Measurements from ENCODE around the gene MRFAP1L1.
A peak's percentile ranks its signal among the peaks of the same experiment; 100 is the strongest.

MRFAP1L1 gene

GRCh38 chr4:6716018-6716911, 6.6 kb upstream of the MRFAP1L1 start, which contains the start of gene BLOC1S4:
Gene BLOC1S4, plus strand, starts transcription at chr4:6716174. Its CDS starts 36 bp downstream, at chr4:6716210.
- peaks cover 0 to 6% of the 10 kb centered on the region in 2 donors for H3K36me3 ChIP-seq (replicated peaks in 1 of 2; ENCODE audit: control insufficient read depth in 2 of 2, insufficient read depth in 2 of 2, low read length in 2 of 2)
- H2AK5ac ChIP-seq (ENCODE audit: low read depth, low read length): peak within 1 kb of the TSS; percentile 88
- H3K79me1 ChIP-seq (ENCODE audit: low read depth, low read length): peaks cover 7% of the 10 kb centered on the region
- peaks cover 0 to 2% (median 0%) of the 10 kb centered on the region in 3 experiments for H3K27me3 ChIP-seq (ENCODE audit: control insufficient read depth in 3 of 3, insufficient read depth in 3 of 3, low read depth in 1 of 3, low read length in 3 of 3)
- H3K4ac ChIP-seq (ENCODE audit: low read length): peak within 1 kb of the TSS; percentile 94
- H4K91ac ChIP-seq (ENCODE audit: low read depth, low read length, poor library complexity): peak within 1 kb of the TSS; percentile 88
- peak within 1 kb of the TSS; percentile 99 for H3K9ac ChIP-seq (ENCODE audit: low read depth, low read length, poor library complexity)
- peaks cover 0 to 6% of the 10 kb centered on the region in 2 donors for H3K4me1 ChIP-seq (ENCODE audit: control insufficient read depth in 2 of 2, insufficient read depth in 1 of 2, low read depth in 1 of 2, low read length in 2 of 2)
- peak within 1 kb of the TSS; percentile 86 to 99 for H3K4me3 ChIP-seq (ENCODE audit: low read length in 2 of 2)
- no peak within 1 kb of the TSS for H2BK12ac ChIP-seq (ENCODE audit: low read length)
- whole genome bisulfite sequencing, 2 donors (ENCODE audit: extremely low coverage in 2 of 2, insufficient read length in 2 of 2, insufficient replicate concordance in 1 of 2): no CpG with 5 or more reads among the region's 109 CpGs
- no peak within 1 kb of the TSS for H4K8ac ChIP-seq (ENCODE audit: low read depth, low read length)
- peak within 1 kb of the TSS; percentile 88 for H2BK15ac ChIP-seq (ENCODE audit: low read length)
- H3K4me2 ChIP-seq (ENCODE audit: insufficient read depth, low read length, poor library complexity, severe bottlenecking): peak within 1 kb of the TSS; percentile 97
- peak; percentile 93 for DNase-seq (ENCODE audit: low spot score)
- peak within 1 kb of the TSS; percentile 88 for H2AFZ ChIP-seq (ENCODE audit: low read length)
- H3K23ac ChIP-seq (ENCODE audit: low read depth, low read length, poor library complexity): peak within 1 kb of the TSS; percentile 98
- H2BK5ac ChIP-seq (ENCODE audit: low read length): peak within 1 kb of the TSS; percentile 91
- peak within 1 kb of the TSS; percentile 24 for H3K27ac ChIP-seq (replicated peaks; ENCODE audit: low read length)
- H3K14ac ChIP-seq (ENCODE audit: low read length): peak within 1 kb of the TSS; percentile 99
- H2BK120ac ChIP-seq (ENCODE audit: low read depth, low read length): no peak within 1 kb of the TSS
- peaks cover 1% of the 10 kb centered on the region in 2 donors for H3K9me3 ChIP-seq (replicated peaks in 1 of 2; ENCODE audit: control insufficient read depth in 2 of 2, insufficient read depth in 1 of 2, low read depth in 1 of 2, low read length in 2 of 2)
- H3K18ac ChIP-seq (ENCODE audit: low read length): peak within 1 kb of the TSS; percentile 94

GRCh38 chr4:6715704-6716017, 6.0 kb upstream of the MRFAP1L1 start:
- H2AFZ ChIP-seq (ENCODE audit: low read length): peak overlapping the region; percentile 88
- peaks cover 1 to 4% of the 10 kb centered on the region in 2 donors for H3K9me3 ChIP-seq (replicated peaks in 1 of 2; ENCODE audit: control insufficient read depth in 2 of 2, insufficient read depth in 1 of 2, low read depth in 1 of 2, low read length in 2 of 2)
- no peak overlapping the region for H3K4ac ChIP-seq (ENCODE audit: low read length)
- H4K91ac ChIP-seq (ENCODE audit: low read depth, low read length, poor library complexity): no peak overlapping the region
- H3K14ac ChIP-seq (ENCODE audit: low read length): no peak overlapping the region
- H2BK5ac ChIP-seq (ENCODE audit: low read length): no peak overlapping the region
- H3K4me1 ChIP-seq (ENCODE audit: control insufficient read depth in 2 of 2, insufficient read depth in 1 of 2, low read depth in 1 of 2, low read length in 2 of 2): peaks cover 0 to 4% of the 10 kb centered on the region in 2 donors
- H3K4me3 ChIP-seq (ENCODE audit: low read length in 2 of 2): peak overlapping the region in 1 of 2 donors; percentile 86
- H2BK15ac ChIP-seq (ENCODE audit: low read length): no peak overlapping the region
- H3K36me3 ChIP-seq (replicated peaks in 1 of 2; ENCODE audit: control insufficient read depth in 2 of 2, insufficient read depth in 2 of 2, low read length in 2 of 2): peaks cover 0 to 6% of the 10 kb centered on the region in 2 donors
- whole genome bisulfite sequencing, 2 donors (ENCODE audit: extremely low coverage in 2 of 2, insufficient read length in 2 of 2, insufficient replicate concordance in 1 of 2): no CpG with 5 or more reads among the region's 9 CpGs
- H3K23ac ChIP-seq (ENCODE audit: low read depth, low read length, poor library complexity): peak overlapping the region; percentile 98
- no peak overlapping the region for H3K27ac ChIP-seq (replicated peaks; ENCODE audit: low read length)
- no peak overlapping the region for H3K9ac ChIP-seq (ENCODE audit: low read depth, low read length, poor library complexity)
- H4K8ac ChIP-seq (ENCODE audit: low read depth, low read length): no peak overlapping the region
- no peak overlapping the region for H2BK120ac ChIP-seq (ENCODE audit: low read depth, low read length)
- H3K4me2 ChIP-seq (ENCODE audit: insufficient read depth, low read length, poor library complexity, severe bottlenecking): no peak overlapping the region
- H3K27me3 ChIP-seq (ENCODE audit: control insufficient read depth in 3 of 3, insufficient read depth in 3 of 3, low read depth in 1 of 3, low read length in 3 of 3): peaks cover 0 to 2% (median 0%) of the 10 kb centered on the region in 3 experiments
- H3K18ac ChIP-seq (ENCODE audit: low read length): no peak overlapping the region
- H2BK12ac ChIP-seq (ENCODE audit: low read length): no peak overlapping the region
- H3K79me1 ChIP-seq (ENCODE audit: low read depth, low read length): peaks cover 7% of the 10 kb centered on the region
- no peak for DNase-seq (ENCODE audit: low spot score)
- H2AK5ac ChIP-seq (ENCODE audit: low read depth, low read length): no peak overlapping the region

GRCh38 chr4:6714954-6715353, 5.3 kb upstream of the MRFAP1L1 start:
- H3K4me2 ChIP-seq (ENCODE audit: insufficient read depth, low read length, poor library complexity, severe bottlenecking): no peak overlapping the region
- no peak overlapping the region for H2BK5ac ChIP-seq (ENCODE audit: low read length)
- DNase-seq (ENCODE audit: low spot score): no peak
- no peak overlapping the region for H3K14ac ChIP-seq (ENCODE audit: low read length)
- H3K36me3 ChIP-seq (replicated peaks in 1 of 2; ENCODE audit: control insufficient read depth in 2 of 2, insufficient read depth in 2 of 2, low read length in 2 of 2): peaks cover 0 to 6% of the 10 kb centered on the region in 2 donors
- peaks cover 1 to 4% of the 10 kb centered on the region in 2 donors for H3K9me3 ChIP-seq (replicated peaks in 1 of 2; ENCODE audit: control insufficient read depth in 2 of 2, insufficient read depth in 1 of 2, low read depth in 1 of 2, low read length in 2 of 2)
- no peak overlapping the region for H3K18ac ChIP-seq (ENCODE audit: low read length)
- no peak overlapping the region for H4K8ac ChIP-seq (ENCODE audit: low read depth, low read length)
- no peaks in the 10 kb centered on the region for H3K4me1 ChIP-seq (ENCODE audit: control insufficient read depth in 2 of 2, insufficient read depth in 1 of 2, low read depth in 1 of 2, low read length in 2 of 2)
- no peak overlapping the region for H2AK5ac ChIP-seq (ENCODE audit: low read depth, low read length)
- WGBS, 2 donors (ENCODE audit: extremely low coverage in 2 of 2, insufficient read length in 2 of 2, insufficient replicate concordance in 1 of 2): no CpG with 5 or more reads among the region's 1 CpG
- H3K4ac ChIP-seq (ENCODE audit: low read length): no peak overlapping the region
- H4K91ac ChIP-seq (ENCODE audit: low read depth, low read length, poor library complexity): no peak overlapping the region
- peaks cover 7% of the 10 kb centered on the region for H3K79me1 ChIP-seq (ENCODE audit: low read depth, low read length)
- no peak overlapping the region for H2BK12ac ChIP-seq (ENCODE audit: low read length)
- peak overlapping the region; percentile 88 for H2AFZ ChIP-seq (ENCODE audit: low read length)
- H3K4me3 ChIP-seq (ENCODE audit: low read length in 2 of 2): no peak overlapping the region
- no peak overlapping the region for H3K23ac ChIP-seq (ENCODE audit: low read depth, low read length, poor library complexity)
- H3K27me3 ChIP-seq (ENCODE audit: control insufficient read depth in 3 of 3, insufficient read depth in 3 of 3, low read depth in 1 of 3, low read length in 3 of 3): peaks cover 0 to 2% (median 0%) of the 10 kb centered on the region in 3 experiments
- no peak overlapping the region for H2BK15ac ChIP-seq (ENCODE audit: low read length)
- H3K9ac ChIP-seq (ENCODE audit: low read depth, low read length, poor library complexity): no peak overlapping the region
- H2BK120ac ChIP-seq (ENCODE audit: low read depth, low read length): no peak overlapping the region
- H3K27ac ChIP-seq (replicated peaks; ENCODE audit: low read length): no peak overlapping the region

- Histone ChIP-seq H2BK120ac (ENCODE audit: low read depth, low read length) (no peak overlapping the region), H3K18ac (ENCODE audit: low read length) (no peak overlapping the region), H2AK5ac (ENCODE audit: low read depth, low read length) (no peak overlapping the region), H2BK12ac (ENCODE audit: low read length) (no peak overlapping the region), H4K8ac (ENCODE audit: low read depth, low read length) (no peak overlapping the region), H4K91ac (ENCODE audit: low read depth, low read length, poor library complexity) (no peak overlapping the region), H3K27me3 (ENCODE audit: control insufficient read depth in 3 of 3, insufficient read depth in 3 of 3, low read depth in 1 of 3, low read length in 3 of 3) (peaks cover 0 to 2% (median 0%) of the 10 kb centered on the region in 3 experiments), H2BK15ac (ENCODE audit: low read length) (no peak overlapping the region), H2BK5ac (ENCODE audit: low read length) (no peak overlapping the region), H3K4me3 (ENCODE audit: low read length in 2 of 2) (no peak overlapping the region), H3K27ac (replicated peaks; ENCODE audit: low read length) (no peak overlapping the region), H3K4me1 (ENCODE audit: control insufficient read depth in 2 of 2, insufficient read depth in 1 of 2, low read depth in 1 of 2, low read length in 2 of 2) (peaks cover 7 to 12% of the 10 kb centered on the region in 2 donors), H3K79me1 (ENCODE audit: low read depth, low read length) (peaks cover 6% of the 10 kb centered on the region), H3K36me3 (replicated peaks in 1 of 2; ENCODE audit: control insufficient read depth in 2 of 2, insufficient read depth in 2 of 2, low read length in 2 of 2) (peaks cover 10 to 24% of the 10 kb centered on the region in 2 donors), H3K4ac (ENCODE audit: low read length) (no peak overlapping the region), H3K4me2 (ENCODE audit: insufficient read depth, low read length, poor library complexity, severe bottlenecking) (no peak overlapping the region), H3K9me3 (replicated peaks in 1 of 2; ENCODE audit: control insufficient read depth in 2 of 2, insufficient read depth in 1 of 2, low read depth in 1 of 2, low read length in 2 of 2) (peaks cover 1 to 24% of the 10 kb centered on the region in 2 donors), H2AFZ (ENCODE audit: low read length) (no peak overlapping the region), H3K23ac (ENCODE audit: low read depth, low read length, poor library complexity) (no peak overlapping the region), H3K14ac (ENCODE audit: low read length) (no peak overlapping the region), H3K9ac (ENCODE audit: low read depth, low read length, poor library complexity) (no peak overlapping the region)
- WGBS, 2 donors (ENCODE audit: extremely low coverage in 2 of 2, insufficient read length in 2 of 2, insufficient replicate concordance in 1 of 2): no CpG with 5 or more reads among the region's 2 CpGs
- DNase-seq (ENCODE audit: low spot score): no peak
Measured at GRCh38 chr4:6710996-6711395, 1.3 kb upstream of the MRFAP1L1 start.
